Measurements from ENCODE around the gene IVD. TPM values are rescaled to one million over a fixed set of nuclear protein-coding genes. Genes with fewer than 3 reads are reported as not detected.

Gene IVD
- total RNA-seq, 1 experiment from 2014 or later = 51.8 TPM

- Histone ChIP-seq H3K27me3 (replicated peaks; ENCODE audit: insufficient read depth, low read depth, low read length, poor library complexity) (no peaks in the 10 kb centered on the region), H3K9me3 (ENCODE audit: low read depth, low read length, poor library complexity, severe bottlenecking) (no peaks in the 10 kb centered on the region), H3K36me3 (ENCODE audit: insufficient read depth, low read length, poor library complexity, severe bottlenecking) (no peaks in the 10 kb centered on the region), H3K27ac (ENCODE audit: low read depth, low read length, poor library complexity, severe bottlenecking) (no peak overlapping the region), H3K4me1 (ENCODE audit: insufficient read depth, low read length, poor library complexity, severe bottlenecking) (peaks cover 7% of the 10 kb centered on the region), H3K4me3 (ENCODE audit: low read depth, low read length, poor library complexity, severe bottlenecking) (no peak overlapping the region)
- no TSS peak for BruUV-seq (replicated peaks)
- ChIA-PET POLR2A (ENCODE audit: low non-redundant PET) (no interaction called here), CTCF (no interaction called here)
- no peak for DNase-seq (ENCODE audit: low spot score)
- no peak for TF ChIP-seq EZH2 (IDR thresholded peaks at IDR 0.05; ENCODE audit: borderline replicate concordance, low read depth, low read length, poor library complexity, severe bottlenecking)
- TF ChIP-seq, protein P1, sequence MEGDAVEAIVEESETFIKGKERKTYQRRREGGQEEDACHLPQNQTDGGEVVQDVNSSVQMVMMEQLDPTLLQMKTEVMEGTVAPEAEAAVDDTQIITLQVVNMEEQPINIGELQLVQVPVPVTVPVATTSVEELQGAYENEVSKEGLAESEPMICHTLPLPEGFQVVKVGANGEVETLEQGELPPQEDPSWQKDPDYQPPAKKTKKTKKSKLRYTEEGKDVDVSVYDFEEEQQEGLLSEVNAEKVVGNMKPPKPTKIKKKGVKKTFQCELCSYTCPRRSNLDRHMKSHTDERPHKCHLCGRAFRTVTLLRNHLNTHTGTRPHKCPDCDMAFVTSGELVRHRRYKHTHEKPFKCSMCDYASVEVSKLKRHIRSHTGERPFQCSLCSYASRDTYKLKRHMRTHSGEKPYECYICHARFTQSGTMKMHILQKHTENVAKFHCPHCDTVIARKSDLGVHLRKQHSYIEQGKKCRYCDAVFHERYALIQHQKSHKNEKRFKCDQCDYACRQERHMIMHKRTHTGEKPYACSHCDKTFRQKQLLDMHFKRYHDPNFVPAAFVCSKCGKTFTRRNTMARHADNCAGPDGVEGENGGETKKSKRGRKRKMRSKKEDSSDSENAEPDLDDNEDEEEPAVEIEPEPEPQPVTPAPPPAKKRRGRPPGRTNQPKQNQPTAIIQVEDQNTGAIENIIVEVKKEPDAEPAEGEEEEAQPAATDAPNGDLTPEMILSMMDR (conservative IDR thresholded peaks at IDR 0.05; ENCODE audit: low read depth, low read length) = no peak
- intact Hi-C loops (cut with micrococcal nuclease; ENCODE audit: unreplicated experiment) = no loop called here
Observed at GRCh38 chr15:40448354-40448753, 42.8 kb downstream of the IVD start.

DNA sequence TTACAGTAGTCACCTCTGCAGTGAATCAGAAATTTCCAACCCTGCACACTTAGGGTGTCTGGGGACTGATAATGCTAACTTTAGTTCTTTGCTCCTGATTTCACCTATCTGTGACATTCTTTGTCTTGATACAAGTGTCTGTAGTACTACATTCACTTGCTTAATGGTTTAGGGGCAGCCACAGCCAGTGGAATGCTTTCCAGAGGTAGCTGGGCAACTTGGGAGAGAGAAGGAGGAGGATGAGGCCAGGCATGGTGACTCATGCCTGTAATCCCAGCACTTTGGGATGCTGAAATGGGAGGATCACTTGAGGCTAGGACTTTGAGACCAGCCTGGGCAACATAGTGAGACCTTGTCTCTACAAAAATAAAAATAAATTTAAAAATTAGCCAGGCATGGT, 43.7 kb downstream of the IVD start:
- intact Hi-C loops (cut with micrococcal nuclease; ENCODE audit: unreplicated experiment) = no loop called here
- ChIA-PET POLR2A (ENCODE audit: low non-redundant PET) (no interaction called here), CTCF (interaction anchor here (0.6 kb wide), 1 partner anchor 41 kb away, joined by 6 read pairs; no protein-coding TSS in a partner anchor)
- Histone ChIP-seq H3K9me3 (ENCODE audit: low read depth, low read length, poor library complexity, severe bottlenecking) (no peaks in the 10 kb centered on the region), H3K27ac (ENCODE audit: low read depth, low read length, poor library complexity, severe bottlenecking) (no peak overlapping the region), H3K4me1 (ENCODE audit: insufficient read depth, low read length, poor library complexity, severe bottlenecking) (peaks cover 7% of the 10 kb centered on the region), H3K36me3 (ENCODE audit: insufficient read depth, low read length, poor library complexity, severe bottlenecking) (no peaks in the 10 kb centered on the region), H3K27me3 (replicated peaks; ENCODE audit: insufficient read depth, low read depth, low read length, poor library complexity) (no peaks in the 10 kb centered on the region), H3K4me3 (ENCODE audit: low read depth, low read length, poor library complexity, severe bottlenecking) (no peak overlapping the region)
- BruUV-seq (replicated peaks) = no TSS peak
- no peak for TF ChIP-seq EZH2 (IDR thresholded peaks at IDR 0.05; ENCODE audit: borderline replicate concordance, low read depth, low read length, poor library complexity, severe bottlenecking)
- TF ChIP-seq, protein P1 (conservative IDR thresholded peaks at IDR 0.05; ENCODE audit: low read depth, low read length) = no peak
- no peak for DNase-seq (ENCODE audit: low spot score)

- H3K4me1 ChIP-seq (ENCODE audit: insufficient read depth, low read length, poor library complexity, severe bottlenecking) = peaks cover 12% of the 10 kb centered on the region
- no peaks in the 10 kb centered on the region for H3K27me3 ChIP-seq (replicated peaks; ENCODE audit: insufficient read depth, low read depth, low read length, poor library complexity)
- no peaks in the 10 kb centered on the region for H3K36me3 ChIP-seq (ENCODE audit: insufficient read depth, low read length, poor library complexity, severe bottlenecking)
- intact Hi-C loops (cut with micrococcal nuclease; ENCODE audit: unreplicated experiment) = no loop called here
- no TSS peak for BruUV-seq (replicated peaks)
- H3K9me3 ChIP-seq (ENCODE audit: low read depth, low read length, poor library complexity, severe bottlenecking) = no peaks in the 10 kb centered on the region
- no peak for TF ChIP-seq EZH2 (IDR thresholded peaks at IDR 0.05; ENCODE audit: borderline replicate concordance, low read depth, low read length, poor library complexity, severe bottlenecking)
- TF ChIP-seq, protein P1 (conservative IDR thresholded peaks at IDR 0.05; ENCODE audit: low read depth, low read length) = no peak
- no peak overlapping the region for H3K27ac ChIP-seq (ENCODE audit: low read depth, low read length, poor library complexity, severe bottlenecking)
- CTCF ChIA-PET = no interaction called here
- POLR2A ChIA-PET (ENCODE audit: low non-redundant PET) = no interaction called here
- H3K4me3 ChIP-seq (ENCODE audit: low read depth, low read length, poor library complexity, severe bottlenecking) = no peak overlapping the region
- DNase-seq (ENCODE audit: low spot score) = no peak
Observed at GRCh38 chr15:40450047-40450446, 44.5 kb downstream of the IVD start.
